Measurements from ENCODE around the gene RASAL2. TPM values are rescaled to one million over a fixed set of nuclear protein-coding genes. Genes with fewer than 3 reads are reported as not detected.

Gene RASAL2
- total RNA-seq, 1 experiment from 2014 or later, result 56.9 TPM

DNA sequence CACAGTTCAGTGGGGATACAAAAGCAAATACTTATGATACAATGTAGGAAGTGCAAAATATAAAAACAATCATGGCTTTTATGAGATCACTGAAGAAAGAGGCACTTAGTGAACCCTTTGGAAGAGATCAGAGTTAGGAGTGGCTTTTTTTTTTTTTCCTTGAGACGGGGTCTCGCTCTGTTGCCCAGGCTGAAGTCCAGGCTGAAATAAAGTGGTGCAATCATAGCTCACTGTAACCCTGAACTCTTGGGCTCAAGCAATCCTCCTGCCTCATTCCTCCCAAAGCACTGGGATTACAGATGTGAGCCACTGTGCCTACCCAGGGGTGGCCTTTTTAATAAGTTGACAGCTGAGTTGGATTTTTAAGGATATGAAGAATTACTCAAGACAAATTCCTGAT is 17.3 kb upstream of the RASAL2 start:
- TF ChIP-seq, protein P1, sequence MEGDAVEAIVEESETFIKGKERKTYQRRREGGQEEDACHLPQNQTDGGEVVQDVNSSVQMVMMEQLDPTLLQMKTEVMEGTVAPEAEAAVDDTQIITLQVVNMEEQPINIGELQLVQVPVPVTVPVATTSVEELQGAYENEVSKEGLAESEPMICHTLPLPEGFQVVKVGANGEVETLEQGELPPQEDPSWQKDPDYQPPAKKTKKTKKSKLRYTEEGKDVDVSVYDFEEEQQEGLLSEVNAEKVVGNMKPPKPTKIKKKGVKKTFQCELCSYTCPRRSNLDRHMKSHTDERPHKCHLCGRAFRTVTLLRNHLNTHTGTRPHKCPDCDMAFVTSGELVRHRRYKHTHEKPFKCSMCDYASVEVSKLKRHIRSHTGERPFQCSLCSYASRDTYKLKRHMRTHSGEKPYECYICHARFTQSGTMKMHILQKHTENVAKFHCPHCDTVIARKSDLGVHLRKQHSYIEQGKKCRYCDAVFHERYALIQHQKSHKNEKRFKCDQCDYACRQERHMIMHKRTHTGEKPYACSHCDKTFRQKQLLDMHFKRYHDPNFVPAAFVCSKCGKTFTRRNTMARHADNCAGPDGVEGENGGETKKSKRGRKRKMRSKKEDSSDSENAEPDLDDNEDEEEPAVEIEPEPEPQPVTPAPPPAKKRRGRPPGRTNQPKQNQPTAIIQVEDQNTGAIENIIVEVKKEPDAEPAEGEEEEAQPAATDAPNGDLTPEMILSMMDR (IDR thresholded peaks at IDR 0.05; ENCODE audit: unreplicated experiment), result no peak
- H3K4me3 Mint-ChIP-seq (ENCODE audit: unreplicated experiment), result no peak overlapping the region

DNA sequence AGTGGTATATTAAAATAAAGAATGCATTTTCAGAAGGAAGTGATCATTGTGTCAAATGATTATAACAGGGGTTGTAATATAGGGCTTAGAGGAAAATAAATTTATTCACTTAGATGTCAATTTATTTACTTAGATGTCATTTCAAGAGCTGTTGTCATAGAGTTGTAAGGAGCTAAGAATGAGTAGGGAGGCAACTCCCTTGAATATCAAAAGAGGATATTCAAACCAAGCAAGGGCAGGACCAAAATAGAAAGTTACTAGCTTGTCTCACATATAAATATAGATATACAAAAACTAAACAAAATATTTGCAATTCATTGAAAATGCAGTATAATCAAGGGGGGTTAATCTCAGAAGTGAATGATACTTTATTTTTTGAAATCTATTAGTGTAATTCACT is 16.0 kb upstream of the RASAL2 start:
- intact Hi-C loops (cut with micrococcal nuclease), result no loop called here
- H3K27me3 Mint-ChIP-seq (ENCODE audit: insufficient read depth, unreplicated experiment), result no peaks in the 10 kb centered on the region
- H3K27ac Mint-ChIP-seq (ENCODE audit: low read depth, unreplicated experiment), result no peak overlapping the region
- H3K36me3 Mint-ChIP-seq (ENCODE audit: insufficient read depth, unreplicated experiment), result no peaks in the 10 kb centered on the region
- no peak for DNase-seq (ENCODE audit: unreplicated experiment)
- BruUV-seq (replicated peaks), result no TSS peak
- POLR2A ChIA-PET, result interaction anchor here (0.6 to 1.1 kb wide), 3 partner anchors 9 to 195 kb away, joined by 3 to 4 read pairs (median 3); no protein-coding TSS in a partner anchor
- H3K9me3 Mint-ChIP-seq (ENCODE audit: unreplicated experiment), result no peaks in the 10 kb centered on the region
- no peaks in the 10 kb centered on the region for H3K4me1 Mint-ChIP-seq (ENCODE audit: insufficient read depth, unreplicated experiment)
- no peak overlapping the region for H3K4me3 Mint-ChIP-seq (ENCODE audit: unreplicated experiment)
- TF ChIP-seq, protein P1 (IDR thresholded peaks at IDR 0.05; ENCODE audit: unreplicated experiment), result no peak
- CTCF ChIA-PET, result interaction anchor here (0.6 to 1.2 kb wide), 4 partner anchors 17 to 86 kb away, joined by 3 to 6 read pairs (median 3); no protein-coding TSS in a partner anchor

More for the DNA sequence above, 17.3 kb upstream of the RASAL2 start:
- POLR2A ChIA-PET, result no interaction called here
- Mint-ChIP-seq H3K36me3 (ENCODE audit: insufficient read depth, unreplicated experiment) (no peaks in the 10 kb centered on the region), H3K9me3 (ENCODE audit: unreplicated experiment) (no peaks in the 10 kb centered on the region), H3K27me3 (ENCODE audit: insufficient read depth, unreplicated experiment) (no peaks in the 10 kb centered on the region), H3K27ac (ENCODE audit: low read depth, unreplicated experiment) (no peak overlapping the region), H3K4me1 (ENCODE audit: insufficient read depth, unreplicated experiment) (no peaks in the 10 kb centered on the region)
- intact Hi-C loops (cut with micrococcal nuclease), result no loop called here
- CTCF ChIA-PET, result interaction anchor here (0.6 to 1.4 kb wide), 4 partner anchors 8 to 124 kb away, joined by 3 to 6 read pairs (median 4); no protein-coding TSS in a partner anchor
- no TSS peak for BruUV-seq (replicated peaks)
- no peak for DNase-seq (ENCODE audit: unreplicated experiment)

DNA sequence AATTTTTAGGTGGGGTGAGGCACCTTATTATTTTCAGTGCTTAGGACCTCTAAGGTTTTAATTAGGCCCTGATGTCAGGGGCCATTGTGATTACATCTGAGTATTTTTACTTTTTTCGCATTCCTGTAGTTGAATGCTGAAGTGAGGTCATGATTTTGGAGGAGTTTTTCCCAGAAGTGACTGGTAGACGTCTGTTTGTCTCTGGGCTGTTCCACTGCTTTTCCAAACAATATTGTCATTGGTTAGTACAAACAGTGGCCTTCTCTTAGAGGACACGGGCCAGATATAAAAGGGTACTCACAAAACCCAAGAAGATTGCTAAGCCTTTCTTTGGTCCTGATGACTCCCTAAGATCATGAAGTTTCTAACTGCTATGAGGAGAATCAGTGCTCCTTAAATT is 7.6 kb upstream of the RASAL2 start:
- intact Hi-C loops (cut with micrococcal nuclease), result no loop called here
- BruUV-seq (replicated peaks), result no TSS peak
- Mint-ChIP-seq H3K27ac (ENCODE audit: low read depth, unreplicated experiment) (no peak overlapping the region), H3K4me3 (ENCODE audit: unreplicated experiment) (no peak overlapping the region), H3K4me1 (ENCODE audit: insufficient read depth, unreplicated experiment) (no peaks in the 10 kb centered on the region), H3K36me3 (ENCODE audit: insufficient read depth, unreplicated experiment) (no peaks in the 10 kb centered on the region), H3K9me3 (ENCODE audit: unreplicated experiment) (no peaks in the 10 kb centered on the region), H3K27me3 (ENCODE audit: insufficient read depth, unreplicated experiment) (no peaks in the 10 kb centered on the region)
- DNase-seq (ENCODE audit: unreplicated experiment), result no peak
- TF ChIP-seq, protein P1 (IDR thresholded peaks at IDR 0.05; ENCODE audit: unreplicated experiment), result no peak
- CTCF ChIA-PET, result interaction anchor here (0.8 to 1.8 kb wide), 3 partner anchors 10 to 54 kb away, joined by 5 to 6 read pairs (median 5); no protein-coding TSS in a partner anchor
- POLR2A ChIA-PET, result interaction anchor here (1.1 kb wide), 1 partner anchor 39 kb away, joined by 3 read pairs; no protein-coding TSS in a partner anchor

DNA sequence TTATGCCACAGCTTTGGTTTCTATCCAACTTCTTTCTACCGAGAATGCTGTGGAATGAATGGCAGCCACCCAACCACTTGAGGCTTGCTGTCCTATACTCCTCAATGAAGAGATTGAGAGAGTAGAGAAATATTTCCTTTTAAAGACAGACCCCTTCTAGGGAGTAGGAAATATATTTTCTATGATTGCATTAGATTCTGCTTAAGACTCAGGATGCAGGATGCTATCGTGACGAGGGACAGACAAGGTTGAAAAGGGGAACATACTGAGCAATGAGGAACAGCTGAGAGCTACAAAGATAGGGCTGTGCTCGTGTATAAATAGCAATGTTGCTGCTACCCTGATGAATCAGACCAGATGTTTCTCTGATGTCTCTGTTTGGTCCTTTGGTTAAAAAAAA is 7.1 kb upstream of the RASAL2 start:
- CTCF ChIA-PET, result interaction anchor here (0.6 to 1.8 kb wide), 5 partner anchors 10 to 446 kb away, joined by 3 to 5 read pairs (median 3); no protein-coding TSS in a partner anchor
- no peak overlapping the region for H3K27ac Mint-ChIP-seq (ENCODE audit: low read depth, unreplicated experiment)
- no peaks in the 10 kb centered on the region for H3K9me3 Mint-ChIP-seq (ENCODE audit: unreplicated experiment)
- POLR2A ChIA-PET, result interaction anchor here (0.6 to 1.1 kb wide), 3 partner anchors 39 to 104 kb away, joined by 3 read pairs; no protein-coding TSS in a partner anchor
- H3K36me3 Mint-ChIP-seq (ENCODE audit: insufficient read depth, unreplicated experiment), result no peaks in the 10 kb centered on the region
- intact Hi-C loops (cut with micrococcal nuclease), result no loop called here
- H3K27me3 Mint-ChIP-seq (ENCODE audit: insufficient read depth, unreplicated experiment), result no peaks in the 10 kb centered on the region
- TF ChIP-seq, protein P1 (IDR thresholded peaks at IDR 0.05; ENCODE audit: unreplicated experiment), result no peak
- DNase-seq (ENCODE audit: unreplicated experiment), result no peak
- H3K4me1 Mint-ChIP-seq (ENCODE audit: insufficient read depth, unreplicated experiment), result no peaks in the 10 kb centered on the region
- no peak overlapping the region for H3K4me3 Mint-ChIP-seq (ENCODE audit: unreplicated experiment)
- no TSS peak for BruUV-seq (replicated peaks)

All from MCF 10A (cell line).